ENCODE results near the gene SCN5A.
A peak's percentile ranks its signal among the peaks of the same experiment; 100 is the strongest.

The SCN5A gene

DNA sequence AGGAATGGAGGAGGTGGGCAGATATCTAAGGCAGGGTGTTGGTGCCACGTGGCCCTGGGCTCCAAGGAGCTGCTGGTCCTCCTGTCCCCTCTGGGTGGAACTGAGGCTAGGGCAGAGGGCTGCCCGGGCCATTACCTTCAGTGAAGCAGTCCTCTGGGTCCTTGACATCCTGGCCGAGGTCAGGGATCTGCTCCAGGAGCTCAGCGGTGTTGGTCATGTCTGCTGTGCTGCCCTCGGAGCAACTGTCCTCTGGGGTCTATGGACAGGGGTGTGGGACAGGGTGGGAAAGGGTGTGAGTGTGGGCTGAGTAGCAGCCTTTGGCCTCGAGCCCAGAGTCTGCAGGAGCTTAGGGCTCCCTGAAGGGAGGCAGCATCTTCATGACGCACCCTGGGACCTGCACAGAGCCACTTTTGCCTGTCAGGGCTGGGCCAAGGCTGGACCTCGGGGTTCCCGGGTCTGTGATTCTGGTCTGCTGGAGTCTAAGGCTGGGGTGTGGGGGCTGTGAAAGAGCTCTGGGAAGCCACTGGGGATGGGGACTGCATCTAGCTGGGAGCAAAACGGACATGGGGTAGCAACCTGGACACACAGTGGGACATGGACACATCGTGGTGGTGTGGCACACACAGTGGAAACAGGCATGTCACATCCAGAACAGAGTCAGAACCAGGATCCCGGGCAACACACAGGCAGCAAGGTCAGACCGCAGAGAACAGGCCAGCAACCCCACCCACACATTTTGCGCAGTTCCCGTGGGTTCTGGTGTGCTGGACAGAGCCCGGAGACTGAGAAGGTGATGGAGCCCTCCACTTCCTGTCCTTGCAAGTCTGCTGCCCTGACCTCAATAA is 72.7 kb downstream of the SCN5A start:
- no peak for TF ChIP-seq CREB1 (IDR thresholded peaks at IDR 0.05; ENCODE audit: low read depth)
- TF ChIP-seq, protein P1, sequence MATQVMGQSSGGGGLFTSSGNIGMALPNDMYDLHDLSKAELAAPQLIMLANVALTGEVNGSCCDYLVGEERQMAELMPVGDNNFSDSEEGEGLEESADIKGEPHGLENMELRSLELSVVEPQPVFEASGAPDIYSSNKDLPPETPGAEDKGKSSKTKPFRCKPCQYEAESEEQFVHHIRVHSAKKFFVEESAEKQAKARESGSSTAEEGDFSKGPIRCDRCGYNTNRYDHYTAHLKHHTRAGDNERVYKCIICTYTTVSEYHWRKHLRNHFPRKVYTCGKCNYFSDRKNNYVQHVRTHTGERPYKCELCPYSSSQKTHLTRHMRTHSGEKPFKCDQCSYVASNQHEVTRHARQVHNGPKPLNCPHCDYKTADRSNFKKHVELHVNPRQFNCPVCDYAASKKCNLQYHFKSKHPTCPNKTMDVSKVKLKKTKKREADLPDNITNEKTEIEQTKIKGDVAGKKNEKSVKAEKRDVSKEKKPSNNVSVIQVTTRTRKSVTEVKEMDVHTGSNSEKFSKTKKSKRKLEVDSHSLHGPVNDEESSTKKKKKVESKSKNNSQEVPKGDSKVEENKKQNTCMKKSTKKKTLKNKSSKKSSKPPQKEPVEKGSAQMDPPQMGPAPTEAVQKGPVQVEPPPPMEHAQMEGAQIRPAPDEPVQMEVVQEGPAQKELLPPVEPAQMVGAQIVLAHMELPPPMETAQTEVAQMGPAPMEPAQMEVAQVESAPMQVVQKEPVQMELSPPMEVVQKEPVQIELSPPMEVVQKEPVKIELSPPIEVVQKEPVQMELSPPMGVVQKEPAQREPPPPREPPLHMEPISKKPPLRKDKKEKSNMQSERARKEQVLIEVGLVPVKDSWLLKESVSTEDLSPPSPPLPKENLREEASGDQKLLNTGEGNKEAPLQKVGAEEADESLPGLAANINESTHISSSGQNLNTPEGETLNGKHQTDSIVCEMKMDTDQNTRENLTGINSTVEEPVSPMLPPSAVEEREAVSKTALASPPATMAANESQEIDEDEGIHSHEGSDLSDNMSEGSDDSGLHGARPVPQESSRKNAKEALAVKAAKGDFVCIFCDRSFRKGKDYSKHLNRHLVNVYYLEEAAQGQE (IDR thresholded peaks at IDR 0.05; ENCODE audit: low read depth), result peak; percentile 51

DNA sequence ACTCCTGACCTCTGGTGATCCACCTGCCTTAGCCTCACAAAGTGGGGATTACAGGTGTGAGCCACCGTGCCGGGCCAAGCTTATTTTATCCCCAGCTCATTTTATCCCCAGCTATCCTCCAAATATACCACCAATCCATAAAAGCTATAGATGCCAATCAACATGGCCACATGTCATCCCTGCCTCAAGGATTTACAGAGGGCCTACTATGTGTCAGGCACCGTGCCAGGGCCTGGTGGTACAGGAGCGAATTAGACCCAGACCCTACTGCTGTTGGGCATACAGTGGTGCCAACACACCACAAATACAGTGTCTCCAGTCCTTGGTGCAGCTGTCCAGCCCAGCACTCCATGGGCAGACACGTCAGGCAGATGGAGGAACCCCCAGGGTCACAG is 73.4 kb downstream of the SCN5A start:
- TF ChIP-seq, protein P2, sequence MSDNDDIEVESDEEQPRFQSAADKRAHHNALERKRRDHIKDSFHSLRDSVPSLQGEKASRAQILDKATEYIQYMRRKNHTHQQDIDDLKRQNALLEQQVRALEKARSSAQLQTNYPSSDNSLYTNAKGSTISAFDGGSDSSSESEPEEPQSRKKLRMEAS (IDR thresholded peaks at IDR 0.05), result no peak
- TF ChIP-seq YY1 (IDR thresholded peaks at IDR 0.05; ENCODE audit: low read depth) (no peak), NFIC (IDR thresholded peaks at IDR 0.05) (no peak), EP300 (IDR thresholded peaks at IDR 0.05; ENCODE audit: borderline replicate concordance) (no peak), EGR1 (IDR thresholded peaks at IDR 0.05) (no peak), TAF1 (IDR thresholded peaks at IDR 0.05; ENCODE audit: low read depth) (no peak)
- TF ChIP-seq, protein P3, sequence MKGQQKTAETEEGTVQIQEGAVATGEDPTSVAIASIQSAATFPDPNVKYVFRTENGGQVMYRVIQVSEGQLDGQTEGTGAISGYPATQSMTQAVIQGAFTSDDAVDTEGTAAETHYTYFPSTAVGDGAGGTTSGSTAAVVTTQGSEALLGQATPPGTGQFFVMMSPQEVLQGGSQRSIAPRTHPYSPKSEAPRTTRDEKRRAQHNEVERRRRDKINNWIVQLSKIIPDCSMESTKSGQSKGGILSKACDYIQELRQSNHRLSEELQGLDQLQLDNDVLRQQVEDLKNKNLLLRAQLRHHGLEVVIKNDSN (IDR thresholded peaks at IDR 0.05), result no peak

DNA sequence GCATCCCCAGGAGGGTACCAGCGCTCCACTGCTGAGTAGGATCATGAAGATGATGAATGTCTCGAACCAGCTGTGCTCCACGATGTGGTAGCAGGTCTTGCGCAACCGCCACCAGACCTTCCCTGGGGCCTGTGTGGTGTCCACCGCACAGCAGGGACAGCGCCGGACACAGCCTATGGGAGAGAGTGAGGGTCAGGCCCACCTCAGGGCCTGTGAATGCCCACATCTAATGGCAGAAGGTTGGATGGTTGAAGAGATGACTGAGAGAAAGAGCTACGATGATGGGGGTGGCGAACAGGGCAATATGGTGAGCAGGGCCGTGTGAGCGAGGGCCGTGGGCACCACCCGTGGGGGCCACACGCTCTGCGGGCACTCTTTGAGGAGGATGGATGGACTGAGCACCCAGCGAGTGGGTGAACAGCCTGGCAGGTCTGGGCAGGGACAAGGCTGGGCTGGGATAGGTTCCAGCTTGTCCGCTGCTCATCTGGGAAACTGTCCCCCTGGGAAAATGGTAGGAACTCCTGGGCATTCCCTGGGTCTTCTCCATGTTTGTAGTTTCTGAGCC is 74.1 kb downstream of the SCN5A start:
- TF ChIP-seq CREB1 (IDR thresholded peaks at IDR 0.05; ENCODE audit: low read depth), result no peak
- TF ChIP-seq, protein P1 (IDR thresholded peaks at IDR 0.05; ENCODE audit: low read depth), result no peak
- TF ChIP-seq EP300 (IDR thresholded peaks at IDR 0.05; ENCODE audit: borderline replicate concordance), result no peak
- peak; percentile 78 for TF ChIP-seq CEBPB (IDR thresholded peaks at IDR 0.05)
- TF ChIP-seq TCF12 (IDR thresholded peaks at IDR 0.05; ENCODE audit: low read depth), result no peak
- no peak for TF ChIP-seq NFIC (IDR thresholded peaks at IDR 0.05)
- TF ChIP-seq TEAD4 (IDR thresholded peaks at IDR 0.05), result no peak
- TF ChIP-seq, protein P3 (IDR thresholded peaks at IDR 0.05), result no peak

DNA sequence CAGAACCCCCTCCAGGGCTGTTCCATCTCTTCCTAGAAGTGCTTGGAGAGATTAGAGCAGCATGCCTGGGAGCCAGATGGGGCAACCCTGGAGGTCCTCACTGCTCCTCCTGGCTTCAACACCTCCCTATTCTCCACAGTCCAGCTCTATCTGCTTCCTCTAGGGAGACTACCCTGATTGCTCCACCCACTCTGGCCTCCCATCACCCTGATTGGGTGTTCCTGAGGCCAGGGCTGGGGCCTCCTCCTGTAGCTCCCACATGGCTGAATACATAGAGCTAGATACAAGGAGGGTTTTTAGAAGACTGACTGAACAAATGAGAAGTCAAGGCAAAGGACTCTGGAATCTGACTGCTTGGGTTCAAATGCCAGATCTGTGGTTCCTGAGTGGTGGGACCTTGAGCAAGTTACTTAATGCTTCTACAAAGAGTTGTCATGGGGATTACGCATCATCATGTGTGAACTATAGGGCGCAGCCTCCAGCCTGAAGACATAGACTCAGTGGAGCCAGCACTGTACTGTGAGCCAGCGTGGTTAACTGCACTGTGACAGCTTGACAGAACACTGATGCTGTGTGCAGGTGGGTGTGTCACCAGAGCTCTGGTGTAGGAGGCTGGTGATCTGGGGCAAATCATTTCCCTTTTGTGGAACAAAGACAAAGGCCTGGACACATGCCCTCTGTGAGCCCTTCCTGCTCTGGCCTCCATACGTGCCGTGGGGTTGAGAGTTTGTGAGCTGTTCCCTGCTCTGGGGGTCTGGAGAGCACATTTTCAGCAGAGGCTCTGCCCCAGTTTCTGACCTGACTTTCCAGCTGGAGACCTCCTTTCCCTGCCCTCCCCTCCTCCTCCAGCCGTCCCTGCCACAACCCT is 74.8 kb downstream of the SCN5A start:
- TF ChIP-seq, protein P1 (IDR thresholded peaks at IDR 0.05; ENCODE audit: low read depth), result no peak
- TF ChIP-seq, protein P2 (IDR thresholded peaks at IDR 0.05), result no peak
- no peak for TF ChIP-seq FOXM1 (IDR thresholded peaks at IDR 0.05; ENCODE audit: borderline replicate concordance, low read depth)
- TF ChIP-seq TCF12 (IDR thresholded peaks at IDR 0.05; ENCODE audit: low read depth), result no peak
- no peak for TF ChIP-seq YY1 (IDR thresholded peaks at IDR 0.05; ENCODE audit: low read depth)
- TF ChIP-seq, protein P3 (IDR thresholded peaks at IDR 0.05), result no peak

All from Ishikawa (cell line).